D721Med (cell line): ENCODE results near the gene DCUN1D5.
"Not testable (repeated sequence)": the region's sequence is repeated elsewhere in the genome, so short reads cannot be mapped to it uniquely, and the experiment has no call there.

Experiments
- DNase-seq: peaks from one replicate; pipeline ENCODE4 v3.0.0; 2011; ENCODE audit warnings: low spot score; ENCODE audit not compliant: insufficient read length
- FAIRE-seq: peaks from 2 replicates; lab custom pipeline; 2011; peaks lifted over from hg19 to GRCh38; lab: Jason Lieb, UNC
- CTCF ChIP-seq: IDR thresholded peaks from 2 replicates; pipeline ENCODE4 v1.5.1; 2012; ENCODE audit warnings: mild to moderate bottlenecking, control low read depth; ENCODE audit not compliant: insufficient read depth; ENCODE audit errors: missing control alignments

The DCUN1D5 gene

GRCh38 chr11:103043826-103044678 is 47.9 kb downstream of the DCUN1D5 start:
- no peak for TF ChIP-seq CTCF
- FAIRE-seq = no peak
- no peak for DNase-seq

- no peak for TF ChIP-seq CTCF
- DNase-seq = no peak
- no peak for FAIRE-seq
Observed at GRCh38 chr11:103042161-103042560, 49.8 kb downstream of the DCUN1D5 start.

GRCh38 chr11:103035791-103036434 is 56.0 kb downstream of the DCUN1D5 start:
- peak; percentile 69 for TF ChIP-seq CTCF
- peak; percentile 66 for FAIRE-seq
- no peak for DNase-seq

GRCh38 chr11:103035216-103035615 is 56.7 kb downstream of the DCUN1D5 start:
- no peak for DNase-seq
- no peak for FAIRE-seq
- TF ChIP-seq CTCF = no peak

GRCh38 chr11:103031834-103032233 is 60.1 kb downstream of the DCUN1D5 start:
- DNase-seq (no peak), FAIRE-seq (no peak)
- TF ChIP-seq CTCF = no peak

GRCh38 chr11:103029401-103029800 is 62.6 kb downstream of the DCUN1D5 start:
- DNase-seq (no peak), FAIRE-seq (no peak)
- no peak for TF ChIP-seq CTCF

GRCh38 chr11:103028304-103029020 is 63.5 kb downstream of the DCUN1D5 start:
- not testable (repeated sequence) for FAIRE-seq, DNase-seq
